Aorta (tissue), 5 donors: Measurements from ENCODE around the gene SPAG9. TPM values are rescaled to one million over a fixed set of nuclear protein-coding genes. Genes with fewer than 3 reads are reported as not detected.

ENCODE experiments used
- ATAC-seq: fragments of 200-7000 bp; cut with Tn5 transposase; one replicate; pipeline ENCODE4 v1.9.1; 2022; ENCODE audit warnings: moderate library complexity; ENCODE audit not compliant: low FRiP score
- DNase-seq, 2 donors: peaks; one replicate each; pipeline ENCODE4 v3.0.0-alpha.2; 2020
- H3K27ac ChIP-seq, 2 donors: one replicate each; pipeline ENCODE4 v1.5.1; 2013; ENCODE audit warnings: low read length in 2 of 2, mild to moderate bottlenecking in 2 of 2, moderate library complexity in 2 of 2, control low read depth in 1 of 2, inconsistent platforms in 1 of 2, low read depth in 1 of 2
- H3K27me3 ChIP-seq, 2 donors: one replicate each; pipeline ENCODE4 v1.6.1; 2013; ENCODE audit warnings: control low read depth in 1 of 2, low read length in 1 of 2, mild to moderate bottlenecking in 1 of 2, moderate library complexity in 1 of 2; ENCODE audit not compliant: insufficient read depth in 2 of 2, control insufficient read depth in 1 of 2
- H3K36me3 ChIP-seq, 2 donors: one replicate each; pipeline ENCODE4 v1.6.1; 2013; ENCODE audit warnings: control low read depth in 1 of 2, low read length in 1 of 2, mild to moderate bottlenecking in 1 of 2; ENCODE audit not compliant: insufficient read depth in 2 of 2, control insufficient read depth in 1 of 2
- H3K4me1 ChIP-seq, 2 donors: one replicate each; pipeline ENCODE4 v1.6.1; 2013; ENCODE audit warnings: low read length in 2 of 2, control low read depth in 1 of 2, mild to moderate bottlenecking in 1 of 2, moderate library complexity in 1 of 2; ENCODE audit not compliant: insufficient read depth in 2 of 2, control insufficient read depth in 1 of 2
- H3K4me3 ChIP-seq, 2 donors: one replicate each; pipeline ENCODE4 v1.5.1; 2013; ENCODE audit warnings: low read length in 2 of 2, control low read depth in 1 of 2, mild to moderate bottlenecking in 1 of 2
- H3K9me3 ChIP-seq: one replicate; pipeline ENCODE4 v1.6.1; 2013; ENCODE audit warnings: mild to moderate bottlenecking, low read length; ENCODE audit not compliant: control insufficient read depth
- WGBS, 2 donors: extraction: QIAGEN DNeasy Blood & Tissue Kit; methylation state at CpG; one replicate each; pipeline ENCODE4 v1.1.7; 2013; 5-methylcytosine and 5-hydroxymethylcytosine counted together
- intact Hi-C, 2 donors: fragments of 100-400 bp; cut with DNase I; formaldehyde crosslinking; loops; one replicate each; pipeline versions ENCODE4 v1.14.2 to v1.15.0; 2022
- polyA plus RNA-seq, 2 donors: library from polyadenylated mRNA; stranded (reverse); fragments of 200-250 nt; gene quantifications; one replicate each; pipeline ENCODE4 v1.2.3, GENCODE V29; 2013
- total RNA-seq, 2 donors: library from RNA; stranded (reverse); fragmentation: NEBNext Ultra II Directional; extraction: Animal tissue kit (Norgen Biotek cat#: 25700); gene quantifications; one replicate each; pipeline ENCODE4 v1.2.1, GENCODE V29; 2021
- donor health status: healthy with polysubstance abuse.
- donor health status: Bipolar disorder and iron deficiency.
- donor health status: DM: no; HTN: no; CAD: no.
- donor health status: DM: no; HTN: no; CAD: no.
- donor health status: DM: yes; HTN: yes; CAD: no.

The SPAG9 gene
- total and polyA plus RNA-seq, 4 donors = 20.7 to 151 (median 85.6) TPM

DNA sequence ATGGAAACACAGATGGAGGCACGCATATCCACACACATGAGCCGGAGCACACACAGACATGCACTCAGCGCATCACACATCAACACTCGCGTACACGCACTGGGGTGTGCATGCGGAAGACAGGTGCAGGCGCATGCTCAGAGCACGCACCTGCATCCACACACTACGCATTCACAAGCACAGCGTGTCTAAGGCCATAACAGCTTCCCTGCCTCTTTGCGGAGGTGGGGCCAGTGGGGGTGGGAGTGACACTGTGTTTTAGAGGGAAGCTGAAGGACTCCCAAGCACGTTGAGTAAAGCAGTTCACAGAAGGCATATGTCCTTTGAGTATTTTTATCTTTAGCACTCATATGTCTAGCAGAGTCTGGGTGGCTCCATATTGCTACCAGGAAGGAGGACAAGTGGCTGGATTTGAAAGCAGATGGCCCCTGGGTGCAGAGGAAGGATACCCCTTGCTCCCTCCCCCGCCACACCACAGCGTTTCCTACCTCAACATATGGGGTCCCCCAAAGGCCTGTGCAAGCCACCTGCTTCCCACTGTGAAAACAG is 185.9 kb downstream of the SPAG9 start:
- Histone ChIP-seq H3K27me3 (no peaks in the 10 kb centered on the region), H3K4me1 (no peaks in the 10 kb centered on the region), H3K36me3 (no peaks in the 10 kb centered on the region), H3K27ac (peak overlapping the region in 1 of 2 donors; percentile 82), H3K4me3 (no peak overlapping the region), H3K9me3 (no peaks in the 10 kb centered on the region)
- DNase-seq (no peak), ATAC-seq (no peak)
- WGBS, 2 donors = 91 to 93% methylated on average over 15 of the region's 15 CpGs
- intact Hi-C loops = no loop called here

- no peak overlapping the region for H3K4me3 ChIP-seq
- intact Hi-C loops = no loop called here
- no peaks in the 10 kb centered on the region for H3K27me3 ChIP-seq
- ATAC-seq = no peak
- H3K4me1 ChIP-seq = no peaks in the 10 kb centered on the region
- H3K27ac ChIP-seq = no peak overlapping the region
- no peaks in the 10 kb centered on the region for H3K36me3 ChIP-seq
- DNase-seq = no peak
- H3K9me3 ChIP-seq = no peaks in the 10 kb centered on the region
- 89 to 91% methylated on average over 4 of the region's 4 CpGs for WGBS, 2 donors
Observed at GRCh38 chr17:50934161-50934560, 186.5 kb downstream of the SPAG9 start.

DNA sequence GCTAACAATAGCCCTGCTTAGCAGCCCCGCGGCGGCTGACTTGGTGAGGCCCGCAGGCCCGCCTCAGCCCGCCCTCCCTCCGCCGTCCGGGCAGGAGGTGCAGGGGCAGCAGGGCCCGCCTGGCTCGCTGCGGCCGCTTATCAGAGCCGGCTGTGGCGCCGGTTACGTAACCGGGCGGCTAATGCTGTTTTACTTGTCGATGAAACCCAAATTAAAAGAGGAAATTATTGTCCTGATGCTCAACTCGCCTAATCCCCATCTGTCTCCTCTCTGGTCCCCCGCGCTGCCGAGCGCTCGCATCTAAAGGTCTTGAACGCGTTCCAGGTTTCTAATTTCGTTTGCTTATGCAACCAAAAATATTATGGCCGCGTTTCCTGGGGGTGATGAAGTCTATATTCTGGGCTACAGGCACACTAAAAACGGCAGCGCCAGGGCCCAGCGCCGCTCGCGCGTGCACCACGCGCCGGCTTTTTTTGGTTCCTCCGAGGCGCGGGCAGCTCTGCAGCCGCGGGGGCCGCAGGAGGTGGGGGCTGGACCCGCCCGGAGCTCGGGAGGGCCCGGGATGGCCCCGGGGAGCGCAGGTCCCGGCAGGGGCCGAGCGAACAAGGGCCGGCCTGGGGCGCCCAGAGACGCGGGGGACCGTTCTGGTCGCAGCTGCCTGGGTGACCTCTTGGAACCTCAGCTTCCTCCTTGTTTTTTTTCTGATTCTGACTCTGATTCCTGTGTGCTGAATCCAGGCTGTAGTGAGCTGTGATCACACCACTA is 189.3 kb downstream of the SPAG9 start:
- Histone ChIP-seq H3K36me3 (no peaks in the 10 kb centered on the region), H3K4me3 (no peak overlapping the region), H3K27me3 (no peaks in the 10 kb centered on the region), H3K9me3 (no peaks in the 10 kb centered on the region), H3K4me1 (no peaks in the 10 kb centered on the region), H3K27ac (peak overlapping the region; percentile 93 to 94)
- ATAC-seq = peak; percentile 94
- DNase-seq = peak; percentile 93 to 96
- WGBS, 2 donors = 0% methylated on average over 62 of the region's 62 CpGs
- intact Hi-C loops = loop anchor here in 1 of 2 donors (1.0 kb wide), 1 partner anchor 65 kb away; the partner anchor contains the start of gene TOB1

DNA sequence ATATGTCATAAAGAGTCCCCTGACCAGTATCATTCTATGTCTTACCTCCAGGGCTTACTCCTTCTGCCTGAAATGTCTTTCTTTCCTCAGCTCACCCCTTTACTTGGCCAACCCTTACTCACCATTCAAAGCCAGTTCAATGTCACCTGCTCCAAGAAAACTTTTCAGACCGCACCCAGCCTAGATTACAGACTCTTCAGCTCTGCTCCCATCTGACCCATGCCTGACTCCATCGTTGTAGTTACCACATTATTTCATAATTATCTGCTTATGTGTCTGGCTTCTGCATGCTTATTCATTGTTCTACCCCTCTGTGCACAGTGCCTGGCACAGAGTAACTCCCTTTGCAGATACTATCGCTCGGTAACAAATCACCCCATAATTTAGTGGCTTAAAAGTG is 192.0 kb downstream of the SPAG9 start:
- no peaks in the 10 kb centered on the region for H3K4me1 ChIP-seq
- H3K4me3 ChIP-seq = no peak overlapping the region
- H3K9me3 ChIP-seq = no peaks in the 10 kb centered on the region
- DNase-seq (no peak), ATAC-seq (no peak)
- WGBS, 2 donors = 90 to 93% methylated on average over 4 of the region's 4 CpGs
- intact Hi-C loops = no loop called here
- no peak overlapping the region for H3K27ac ChIP-seq
- H3K36me3 ChIP-seq = no peaks in the 10 kb centered on the region
- no peaks in the 10 kb centered on the region for H3K27me3 ChIP-seq

- H3K4me3 ChIP-seq = no peak overlapping the region
- DNase-seq (no peak), ATAC-seq (no peak)
- H3K27me3 ChIP-seq = no peaks in the 10 kb centered on the region
- intact Hi-C loops = no loop called here
- no peak overlapping the region for H3K27ac ChIP-seq
- no peaks in the 10 kb centered on the region for H3K9me3 ChIP-seq
- 98 to 100% methylated on average over 4 of the region's 4 CpGs for WGBS, 2 donors
- no peaks in the 10 kb centered on the region for H3K36me3 ChIP-seq
- H3K4me1 ChIP-seq = no peaks in the 10 kb centered on the region
Observed at GRCh38 chr17:50927287-50927686, 193.4 kb downstream of the SPAG9 start.

DNA sequence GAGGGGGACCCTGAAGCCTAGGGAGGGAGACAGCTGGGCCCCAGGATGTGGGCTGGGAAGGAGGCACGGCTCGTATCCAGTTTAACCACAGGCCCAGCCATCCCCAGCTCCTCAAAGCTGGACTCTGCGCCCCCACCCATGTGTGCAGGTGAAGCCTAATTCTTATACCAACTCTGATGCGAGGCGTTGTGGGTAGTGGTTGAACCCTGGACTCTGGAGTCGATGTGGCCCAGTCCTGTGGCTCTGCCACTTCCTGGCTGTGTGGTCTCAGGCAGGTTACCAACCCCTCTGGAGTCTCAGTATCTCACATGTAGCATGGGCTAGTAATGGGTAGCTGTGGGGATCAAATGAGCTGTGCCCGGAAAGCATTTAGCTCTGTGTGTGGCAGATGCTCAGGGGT is 194.1 kb downstream of the SPAG9 start:
- Histone ChIP-seq H3K36me3 (no peaks in the 10 kb centered on the region), H3K4me3 (no peak overlapping the region), H3K4me1 (no peaks in the 10 kb centered on the region), H3K27ac (no peak overlapping the region), H3K9me3 (no peaks in the 10 kb centered on the region), H3K27me3 (no peaks in the 10 kb centered on the region)
- 95 to 96% methylated on average over 7 of the region's 7 CpGs for WGBS, 2 donors
- no peak for ATAC-seq
- intact Hi-C loops = no loop called here
- DNase-seq = no peak

DNA sequence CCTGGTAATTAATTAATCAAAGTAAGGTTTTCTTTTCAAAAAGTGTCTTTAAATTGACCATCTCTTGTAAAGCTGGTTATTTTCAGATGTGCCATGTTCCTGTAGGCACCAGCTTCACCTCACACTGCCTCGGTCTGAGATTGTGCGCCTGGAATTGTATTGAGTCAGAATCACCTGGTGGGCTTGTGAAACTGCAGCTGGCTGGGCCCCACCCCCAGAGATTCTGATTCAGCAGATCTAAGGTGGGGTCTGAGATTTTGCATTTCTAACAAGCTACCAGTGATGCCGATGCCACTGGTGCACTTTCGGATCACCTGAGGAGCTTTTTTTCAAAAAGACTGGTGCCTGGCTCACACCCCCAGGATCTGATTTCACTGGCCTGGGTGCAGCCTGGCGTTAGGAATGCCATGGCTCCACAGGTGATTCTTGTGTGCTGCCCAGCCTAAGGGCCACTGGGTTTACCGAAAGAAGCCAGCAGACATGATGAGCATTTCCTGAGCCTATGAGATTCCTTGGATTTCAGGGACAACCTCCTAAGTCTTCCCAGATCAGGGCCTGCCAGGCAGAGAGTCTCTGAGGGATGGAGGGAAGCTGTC is 195.3 kb downstream of the SPAG9 start:
- H3K4me1 ChIP-seq = no peaks in the 10 kb centered on the region
- 93% methylated on average over 6 of the region's 6 CpGs for WGBS, 2 donors
- no peak for ATAC-seq
- H3K27me3 ChIP-seq = no peaks in the 10 kb centered on the region
- H3K4me3 ChIP-seq = no peak overlapping the region
- no peak overlapping the region for H3K27ac ChIP-seq
- H3K36me3 ChIP-seq = no peaks in the 10 kb centered on the region
- intact Hi-C loops = no loop called here
- no peak for DNase-seq
- H3K9me3 ChIP-seq = no peaks in the 10 kb centered on the region

DNA sequence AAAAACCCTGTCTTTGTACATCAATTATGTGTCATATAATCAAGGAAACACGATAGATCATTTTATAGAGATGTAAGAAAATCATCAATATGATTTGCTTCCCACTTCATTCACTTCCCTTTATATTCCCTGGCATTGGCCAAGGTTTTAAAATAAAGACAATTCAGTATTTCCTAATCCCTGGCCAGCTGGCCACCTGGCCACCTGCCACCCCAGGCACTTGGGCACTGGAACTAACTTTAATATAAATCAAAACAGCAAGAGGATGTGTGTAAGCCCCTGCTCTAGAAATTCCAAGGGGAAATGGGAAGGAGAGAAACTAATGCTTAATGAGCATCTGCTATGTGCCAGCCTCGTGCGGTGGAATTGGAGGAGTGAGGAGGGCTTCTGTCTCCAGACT is 195.9 kb downstream of the SPAG9 start:
- Histone ChIP-seq H3K27ac (no peak overlapping the region), H3K4me1 (no peaks in the 10 kb centered on the region), H3K9me3 (no peaks in the 10 kb centered on the region), H3K27me3 (no peaks in the 10 kb centered on the region), H3K36me3 (no peaks in the 10 kb centered on the region), H3K4me3 (no peak overlapping the region)
- intact Hi-C loops = no loop called here
- ATAC-seq (no peak), DNase-seq (no peak)
- WGBS, 2 donors = 53 to 55% methylated on average over 3 of the region's 3 CpGs

DNA sequence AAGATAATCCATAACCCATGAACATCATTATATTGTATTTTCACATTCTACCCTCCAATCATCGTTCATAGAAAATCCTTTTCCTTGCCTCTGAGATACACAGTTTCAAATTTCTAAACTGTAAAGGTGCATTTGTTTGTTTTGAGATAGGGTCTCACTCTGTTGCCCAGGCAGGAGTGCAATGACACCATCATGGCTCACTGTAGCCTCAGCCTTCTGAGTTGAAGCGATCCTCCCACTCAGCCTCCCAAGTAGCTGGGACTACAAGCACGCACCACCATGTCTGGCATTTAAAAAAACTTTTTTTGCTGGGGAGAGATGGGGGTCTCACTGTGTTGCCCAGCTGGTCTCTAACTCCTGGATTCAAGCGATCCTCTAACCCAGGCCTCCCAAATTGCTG is 196.4 kb downstream of the SPAG9 start:
- intact Hi-C loops = no loop called here
- Histone ChIP-seq H3K4me1 (no peaks in the 10 kb centered on the region), H3K36me3 (no peaks in the 10 kb centered on the region), H3K4me3 (no peak overlapping the region), H3K27me3 (no peaks in the 10 kb centered on the region), H3K27ac (no peak overlapping the region), H3K9me3 (no peaks in the 10 kb centered on the region)
- ATAC-seq (no peak), DNase-seq (no peak)
- WGBS, 2 donors = 97 to 98% methylated on average over 4 of the region's 4 CpGs
